Immature natural killer cell (primary cell): ENCODE measurements around the gene CETP. TPM values are rescaled to one million over a fixed set of nuclear protein-coding genes. Genes with fewer than 3 reads are reported as not detected.

ENCODE experiments used
- DNase-seq, 3 donors: peaks; one replicate each; pipeline ENCODE4 v3.0.0; 2022; ENCODE audit warnings: mixed read lengths in 1 of 3
- H3K27ac Mint-ChIP-seq, 6 donors: one replicate each; pipeline ENCODE4 v1.8.0; 2020; ENCODE audit warnings: mixed read lengths in 6 of 6, mild to moderate bottlenecking in 5 of 6, inconsistent platforms in 4 of 6, moderate library complexity in 3 of 6
- H3K27me3 Mint-ChIP-seq, 3 donors: one replicate each; pipeline ENCODE4 v1.8.0; 2020 to 2021; ENCODE audit warnings: low read depth in 3 of 3, mild to moderate bottlenecking in 3 of 3, mixed read lengths in 3 of 3, moderate library complexity in 3 of 3, inconsistent platforms in 1 of 3
- H3K36me3 Mint-ChIP-seq, 3 donors: one replicate each; pipeline ENCODE4 v1.8.0; 2020; ENCODE audit warnings: mixed read lengths in 3 of 3, inconsistent platforms in 2 of 3, mild to moderate bottlenecking in 2 of 3
- H3K4me1 Mint-ChIP-seq, 2 donors: one replicate each; pipeline ENCODE4 v1.8.0; 2020; ENCODE audit warnings: inconsistent platforms in 2 of 2, mild to moderate bottlenecking in 2 of 2, mixed read lengths in 2 of 2, moderate library complexity in 1 of 2
- H3K4me3 Mint-ChIP-seq, 5 donors: one replicate each; pipeline ENCODE4 v1.8.0; 2020; ENCODE audit warnings: mild to moderate bottlenecking in 5 of 5, mixed read lengths in 5 of 5, inconsistent platforms in 3 of 5, moderate library complexity in 3 of 5
- H3K9me3 Mint-ChIP-seq, 6 donors: one replicate each; pipeline ENCODE4 v1.8.0; 2020; ENCODE audit warnings: mild to moderate bottlenecking in 6 of 6, mixed read lengths in 6 of 6, inconsistent platforms in 4 of 6, moderate library complexity in 3 of 6
- polyA plus RNA-seq, 3 donors: library from polyadenylated mRNA; unstranded; fragments of 300-500 nt; fragmentation: Illumina TruSeq; gene quantifications; one replicate each; pipeline ENCODE4 v1.2.3, GENCODE V29; 2021

The CETP gene
- polyA plus RNA-seq, 3 donors from 2014 or later, result 0.22 TPM; not detected in 2

GRCh38 chr16:57007050-57007449 lies 45.3 kb downstream of the CETP start:
- peak overlapping the region in 1 of 5 donors; percentile 10 for H3K4me3 Mint-ChIP-seq
- H3K27ac Mint-ChIP-seq, result peak overlapping the region; percentile 44 to 85 (median 74)
- H3K9me3 Mint-ChIP-seq, result no peaks in the 10 kb centered on the region
- H3K36me3 Mint-ChIP-seq, result peaks cover 7 to 28% (median 13%) of the 10 kb centered on the region in 3 donors
- H3K27me3 Mint-ChIP-seq, result no peaks in the 10 kb centered on the region
- DNase-seq, result no peak
- H3K4me1 Mint-ChIP-seq, result peaks cover 70 to 92% of the 10 kb centered on the region in 2 donors

- no peaks in the 10 kb centered on the region for H3K27me3 Mint-ChIP-seq
- no peaks in the 10 kb centered on the region for H3K9me3 Mint-ChIP-seq
- DNase-seq, result no peak
- H3K27ac Mint-ChIP-seq, result peak overlapping the region in 4 of 6 donors; percentile 32 to 78 (median 42)
- peaks cover 71 to 92% of the 10 kb centered on the region in 2 donors for H3K4me1 Mint-ChIP-seq
- peaks cover 7 to 32% (median 13%) of the 10 kb centered on the region in 3 donors for H3K36me3 Mint-ChIP-seq
- no peak overlapping the region for H3K4me3 Mint-ChIP-seq
These were observed 45.8 kb downstream of the CETP start for GRCh38 chr16:57007530-57007929.

GRCh38 chr16:57008440-57008839 lies 46.7 kb downstream of the CETP start:
- Mint-ChIP-seq H3K4me1 (peaks cover 72 to 92% of the 10 kb centered on the region in 2 donors), H3K4me3 (peak overlapping the region in 1 of 5 donors; percentile 33)

GRCh38 chr16:57009643-57010170 lies 48.0 kb downstream of the CETP start:
- Mint-ChIP-seq H3K4me1 (peaks cover 72 to 92% of the 10 kb centered on the region in 2 donors), H3K27ac (peak overlapping the region; percentile 65 to 93 (median 82)), H3K4me3 (peak overlapping the region; percentile 6 to 60 (median 45)), H3K27me3 (no peaks in the 10 kb centered on the region), H3K9me3 (no peaks in the 10 kb centered on the region), H3K36me3 (peaks cover 4 to 20% (median 4%) of the 10 kb centered on the region in 3 donors)
- DNase-seq, result no peak

More at GRCh38 chr16:57008440-57008839, 46.7 kb downstream of the CETP start:
- peaks cover 7 to 30% (median 13%) of the 10 kb centered on the region in 3 donors for H3K36me3 Mint-ChIP-seq
- H3K27ac Mint-ChIP-seq, result peak overlapping the region in 3 of 6 donors; percentile 59 to 84 (median 81)
- no peaks in the 10 kb centered on the region for H3K9me3 Mint-ChIP-seq
- no peak for DNase-seq
- H3K27me3 Mint-ChIP-seq, result no peaks in the 10 kb centered on the region

DNA sequence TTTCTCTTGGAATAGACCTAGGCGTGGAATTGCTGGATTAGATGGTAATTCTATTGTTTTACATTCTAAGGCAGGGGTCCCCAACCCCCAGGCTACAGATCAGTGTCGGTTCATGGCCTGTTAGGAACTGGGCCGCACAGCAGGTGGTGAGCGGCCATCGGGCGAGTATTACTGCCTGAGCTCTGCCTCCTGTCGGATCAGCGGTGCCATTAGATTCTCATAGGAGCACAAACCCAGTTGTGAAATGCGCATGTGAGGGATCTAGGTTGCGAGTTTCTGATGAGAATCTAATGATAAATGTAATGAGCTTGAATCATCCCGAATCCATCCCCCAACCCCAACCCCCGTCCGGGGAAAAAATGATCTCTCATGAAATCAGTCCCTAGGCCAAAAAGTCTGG lies 50.6 kb downstream of the CETP start:
- DNase-seq, result no peak
- H3K36me3 Mint-ChIP-seq, result peaks cover 7 to 23% (median 13%) of the 10 kb centered on the region in 3 donors
- H3K4me3 Mint-ChIP-seq, result peak overlapping the region in 3 of 5 donors; percentile 27 to 44 (median 39)
- no peaks in the 10 kb centered on the region for H3K9me3 Mint-ChIP-seq
- H3K4me1 Mint-ChIP-seq, result peaks cover 71 to 90% of the 10 kb centered on the region in 2 donors
- peaks cover 0 to 1% (median 0%) of the 10 kb centered on the region in 3 donors for H3K27me3 Mint-ChIP-seq
- H3K27ac Mint-ChIP-seq, result peak overlapping the region; percentile 60 to 96 (median 81)

DNA sequence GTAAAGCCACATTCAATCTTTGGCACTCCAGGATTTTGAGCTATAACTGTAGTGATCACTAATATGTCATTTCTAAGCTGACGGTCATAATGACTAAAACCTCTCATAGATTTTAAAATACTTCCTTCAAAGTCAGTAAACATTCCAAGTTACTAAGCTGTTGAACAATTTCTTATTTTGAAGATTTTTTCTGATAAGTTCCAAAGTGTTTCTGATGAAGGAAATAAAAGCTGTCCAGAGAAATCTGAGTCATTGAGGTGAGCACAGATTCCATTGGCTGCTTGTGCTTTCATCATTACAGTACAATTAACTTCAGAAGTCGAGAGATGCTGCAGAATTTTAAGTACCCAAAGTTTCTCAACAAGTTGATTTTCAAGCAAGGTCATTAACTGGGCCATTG lies 51.5 kb downstream of the CETP start:
- no peak for DNase-seq
- Mint-ChIP-seq H3K4me1 (peaks cover 74 to 91% of the 10 kb centered on the region in 2 donors), H3K27ac (peak overlapping the region; percentile 90 to 97 (median 96)), H3K27me3 (peaks cover 0 to 1% (median 0%) of the 10 kb centered on the region in 3 donors), H3K9me3 (no peaks in the 10 kb centered on the region), H3K36me3 (peaks cover 10 to 32% (median 20%) of the 10 kb centered on the region in 3 donors), H3K4me3 (peak overlapping the region; percentile 27 to 84 (median 76))

DNA sequence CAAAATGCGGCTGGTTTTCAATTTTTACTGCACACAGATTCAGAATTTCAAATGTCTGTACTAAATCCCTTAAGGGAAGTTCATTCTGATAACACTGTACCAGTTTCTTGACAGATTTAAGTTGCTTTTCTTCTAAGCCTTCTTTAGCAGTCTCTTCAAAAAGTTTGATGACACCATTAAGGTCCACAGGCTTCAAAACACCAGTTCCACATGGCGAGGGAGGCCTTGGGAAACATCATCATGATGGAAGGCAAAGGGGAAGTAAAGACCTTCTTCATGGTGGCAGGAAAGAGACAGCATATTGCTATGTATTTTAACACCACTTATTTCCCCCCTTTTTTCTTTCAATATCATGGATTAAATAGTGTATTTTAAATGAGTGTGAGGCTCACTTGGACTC lies 52.2 kb downstream of the CETP start:
- Mint-ChIP-seq H3K36me3 (peaks cover 13 to 39% (median 25%) of the 10 kb centered on the region in 3 donors), H3K4me3 (peak overlapping the region; percentile 63 to 84 (median 76)), H3K27ac (peak overlapping the region; percentile 90 to 97 (median 96)), H3K27me3 (peaks cover 0 to 1% (median 0%) of the 10 kb centered on the region in 3 donors), H3K4me1 (peaks cover 77 to 90% of the 10 kb centered on the region in 2 donors), H3K9me3 (no peaks in the 10 kb centered on the region)
- no peak for DNase-seq

DNA sequence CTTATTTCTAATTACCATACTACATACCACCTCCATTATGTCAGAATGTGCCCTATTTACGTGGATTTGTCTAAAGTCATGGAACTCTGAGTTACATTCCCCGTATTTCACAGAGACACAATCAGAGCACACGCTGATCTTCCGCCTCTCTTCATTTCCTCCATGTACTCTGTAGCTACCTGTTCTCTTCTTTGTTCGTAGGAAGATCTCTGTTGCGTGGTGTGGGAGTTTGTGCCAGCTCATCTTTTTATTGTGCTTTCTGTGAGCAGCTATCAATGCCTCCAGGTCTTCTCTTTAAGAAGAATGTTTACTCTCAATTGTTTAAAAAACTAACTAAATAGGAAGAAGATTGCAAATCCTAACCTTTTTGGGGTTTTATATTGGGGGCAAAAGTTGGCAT lies 54.6 kb downstream of the CETP start:
- H3K4me1 Mint-ChIP-seq, result peaks cover 68 to 84% of the 10 kb centered on the region in 2 donors
- no peak for DNase-seq
- H3K4me3 Mint-ChIP-seq, result peak overlapping the region in 2 of 5 donors; percentile 0 to 54
- peaks cover 0 to 3% (median 2%) of the 10 kb centered on the region in 3 donors for H3K27me3 Mint-ChIP-seq
- H3K9me3 Mint-ChIP-seq, result no peaks in the 10 kb centered on the region
- peaks cover 21 to 56% (median 34%) of the 10 kb centered on the region in 3 donors for H3K36me3 Mint-ChIP-seq
- H3K27ac Mint-ChIP-seq, result peak overlapping the region; percentile 88 to 96 (median 91)

- Mint-ChIP-seq H3K27me3 (peaks cover 2 to 5% (median 2%) of the 10 kb centered on the region in 3 donors), H3K4me3 (no peak overlapping the region), H3K27ac (peak overlapping the region; percentile 88 to 96 (median 91)), H3K9me3 (no peaks in the 10 kb centered on the region), H3K4me1 (peaks cover 68 to 84% of the 10 kb centered on the region in 2 donors), H3K36me3 (peaks cover 26 to 59% (median 39%) of the 10 kb centered on the region in 3 donors)
- DNase-seq, result no peak
These were observed 55.1 kb downstream of the CETP start for GRCh38 chr16:57016831-57017230.

DNA sequence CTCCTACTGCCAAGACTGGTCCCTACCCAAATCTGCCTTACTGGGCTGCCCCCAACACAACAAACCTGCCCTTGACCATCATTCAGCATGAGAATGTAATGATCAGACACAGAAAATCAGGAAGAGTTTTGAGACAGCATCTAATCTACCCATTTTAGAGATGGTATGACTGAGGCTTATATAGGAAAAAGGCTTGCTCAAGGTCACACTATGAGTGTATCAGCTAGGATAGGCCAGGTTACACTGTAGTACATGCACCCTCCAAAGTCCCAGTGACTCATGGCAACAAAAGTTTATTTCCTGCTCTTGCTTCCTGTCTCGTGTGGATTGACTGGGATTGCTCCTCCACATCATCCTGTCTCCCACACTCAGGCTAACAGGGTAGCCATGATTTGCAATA lies 55.5 kb downstream of the CETP start:
- H3K9me3 Mint-ChIP-seq, result no peaks in the 10 kb centered on the region
- no peak for DNase-seq
- peaks cover 27 to 59% (median 39%) of the 10 kb centered on the region in 3 donors for H3K36me3 Mint-ChIP-seq
- peaks cover 2 to 5% (median 2%) of the 10 kb centered on the region in 3 donors for H3K27me3 Mint-ChIP-seq
- H3K27ac Mint-ChIP-seq, result peak overlapping the region; percentile 44 to 96 (median 91)
- H3K4me1 Mint-ChIP-seq, result peaks cover 68 to 84% of the 10 kb centered on the region in 2 donors
- H3K4me3 Mint-ChIP-seq, result no peak overlapping the region

DNA sequence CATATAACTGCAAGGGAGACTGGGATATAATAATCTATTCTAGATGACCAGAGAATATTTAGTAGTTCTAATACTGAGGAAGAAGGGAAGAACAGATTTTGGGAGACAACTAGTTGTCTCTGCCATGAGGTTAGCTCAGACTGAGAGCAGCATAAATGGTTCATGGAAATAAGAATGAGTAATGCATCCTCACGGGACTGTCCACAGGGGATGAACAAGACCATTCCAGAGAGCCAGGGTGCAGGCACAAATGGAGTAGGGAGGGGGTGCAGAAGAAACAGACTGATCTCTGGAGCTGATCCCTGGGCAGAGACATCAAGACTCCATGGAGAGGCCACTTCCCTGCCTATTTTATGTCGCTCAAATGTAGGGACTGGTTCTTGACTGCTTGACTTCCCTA lies 58.0 kb downstream of the CETP start:
- Mint-ChIP-seq H3K9me3 (no peaks in the 10 kb centered on the region), H3K36me3 (peaks cover 41 to 67% (median 49%) of the 10 kb centered on the region in 3 donors), H3K27me3 (peaks cover 4 to 8% (median 6%) of the 10 kb centered on the region in 3 donors), H3K4me3 (no peak overlapping the region), H3K4me1 (peaks cover 68 to 83% of the 10 kb centered on the region in 2 donors), H3K27ac (peak overlapping the region in 5 of 6 donors; percentile 18 to 76 (median 45))
- DNase-seq, result no peak

DNA sequence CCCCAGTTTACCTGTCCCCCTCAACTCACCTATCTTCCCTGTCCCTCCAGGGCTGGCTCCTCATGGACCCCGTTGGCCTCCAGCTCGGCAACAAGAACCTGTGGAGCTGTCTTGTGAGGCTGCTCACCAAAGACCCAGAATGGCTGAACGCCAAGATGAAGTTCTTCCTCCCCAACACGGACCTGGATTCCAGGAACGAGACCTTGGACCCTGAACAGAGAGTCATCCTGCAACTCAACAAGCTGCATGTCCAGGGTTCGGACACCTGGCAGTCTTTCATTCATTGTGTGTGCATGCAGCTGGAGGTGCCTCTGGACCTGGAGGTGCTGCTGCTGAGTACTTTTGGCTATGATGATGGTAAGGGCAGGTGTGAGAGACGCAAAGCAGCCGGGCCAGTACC lies 58.9 kb downstream of the CETP start:
- Mint-ChIP-seq H3K36me3 (peaks cover 41 to 70% (median 49%) of the 10 kb centered on the region in 3 donors), H3K9me3 (no peaks in the 10 kb centered on the region), H3K27ac (peak overlapping the region in 5 of 6 donors; percentile 5 to 85 (median 48)), H3K4me3 (no peak overlapping the region), H3K4me1 (peaks cover 69 to 75% of the 10 kb centered on the region in 2 donors), H3K27me3 (peaks cover 6 to 9% (median 6%) of the 10 kb centered on the region in 3 donors)
- no peak for DNase-seq

- peaks cover 41 to 70% (median 44%) of the 10 kb centered on the region in 3 donors for H3K36me3 Mint-ChIP-seq
- peaks cover 6 to 8% (median 7%) of the 10 kb centered on the region in 3 donors for H3K27me3 Mint-ChIP-seq
- H3K4me3 Mint-ChIP-seq, result peak overlapping the region in 3 of 5 donors; percentile 2 to 55 (median 9)
- H3K27ac Mint-ChIP-seq, result peak overlapping the region; percentile 79 to 92 (median 87)
- H3K4me1 Mint-ChIP-seq, result peaks cover 68 to 71% of the 10 kb centered on the region in 2 donors
- DNase-seq, result no peak
- no peaks in the 10 kb centered on the region for H3K9me3 Mint-ChIP-seq
These were observed 60.0 kb downstream of the CETP start for GRCh38 chr16:57021757-57022156.

- peaks cover 6 to 8% (median 8%) of the 10 kb centered on the region in 3 donors for H3K27me3 Mint-ChIP-seq
- peaks cover 38 to 72% (median 39%) of the 10 kb centered on the region in 3 donors for H3K36me3 Mint-ChIP-seq
- DNase-seq, result peak; percentile 25 to 56 (median 36)
- H3K9me3 Mint-ChIP-seq, result no peaks in the 10 kb centered on the region
- peak overlapping the region; percentile 33 to 68 (median 54) for H3K4me3 Mint-ChIP-seq
- H3K4me1 Mint-ChIP-seq, result peaks cover 68 to 71% of the 10 kb centered on the region in 2 donors
- peak overlapping the region; percentile 79 to 92 (median 86) for H3K27ac Mint-ChIP-seq
These were observed 60.7 kb downstream of the CETP start for GRCh38 chr16:57022445-57022844.
